HG02759 (cell line): ENCODE measurements around the gene BCAS3.

Experiments used
- ATAC-seq: cut with Tn5 transposase; IDR thresholded peaks from one replicate; pipeline ENCODE4 v1.9.1; 2021; ENCODE audit warnings: mild to moderate bottlenecking, moderate library complexity; ENCODE audit not compliant: unreplicated experiment

Gene BCAS3

DNA sequence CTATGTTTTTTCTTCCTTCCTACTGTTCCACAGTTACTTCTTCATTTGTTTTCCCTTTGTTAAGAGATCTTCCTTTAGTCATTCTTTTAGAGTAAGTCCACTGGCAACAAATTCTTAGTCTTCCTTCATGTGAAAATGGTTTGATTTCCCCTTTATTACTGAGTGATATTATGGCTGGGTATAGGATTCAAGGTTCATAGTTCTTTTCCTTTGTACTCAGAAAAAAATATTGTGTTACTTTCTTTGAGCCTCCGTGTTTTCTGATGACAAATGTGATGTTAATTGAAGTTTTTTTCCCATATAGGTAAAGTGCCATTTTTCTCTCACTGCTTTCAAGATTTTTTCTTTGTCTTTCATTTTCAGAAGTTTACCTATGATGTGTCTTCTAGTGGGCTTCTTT, 438.9 kb downstream of the BCAS3 start:
- ATAC-seq: no peak

DNA sequence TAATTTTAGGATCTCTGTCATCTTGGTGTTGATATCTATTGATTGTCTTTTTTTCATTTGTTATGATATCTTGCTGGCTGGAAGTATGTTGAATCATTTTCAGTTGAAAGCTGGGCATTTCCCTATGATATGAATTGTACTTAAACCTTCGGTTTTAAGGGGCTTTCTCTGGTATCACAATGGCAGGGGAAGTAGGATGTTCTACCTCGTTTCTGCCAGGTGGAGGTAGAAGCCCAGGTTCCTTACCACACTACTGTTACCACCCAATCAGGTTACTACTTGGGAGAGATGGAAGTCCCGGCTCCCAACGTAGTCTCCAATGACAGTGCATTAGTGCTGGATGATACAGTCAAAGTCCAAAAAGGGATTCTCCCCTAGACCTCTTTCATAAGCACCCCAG, 440.3 kb downstream of the BCAS3 start:
- ATAC-seq: no peak

DNA sequence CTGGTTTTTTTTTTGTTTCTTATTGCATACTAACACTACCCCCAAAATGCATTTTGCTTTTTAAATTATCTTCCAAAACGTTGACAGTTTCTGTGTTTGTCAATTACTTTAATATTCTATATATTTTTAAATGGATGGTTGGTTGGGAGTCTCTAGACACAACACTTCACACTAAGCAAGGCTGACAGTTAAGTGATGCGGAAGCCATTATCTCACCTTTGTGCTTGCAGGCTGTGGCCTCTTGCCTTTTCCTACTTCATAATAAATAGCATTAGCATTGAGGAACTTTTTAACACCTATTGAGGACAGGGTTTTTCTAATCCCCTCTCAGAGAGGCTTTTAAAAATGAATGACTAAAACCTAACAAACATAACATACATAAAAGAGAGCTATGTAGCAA, 441.2 kb downstream of the BCAS3 start:
- no peak for ATAC-seq

GRCh38 chr17:61122326-61122913, 444.8 kb downstream of the BCAS3 start:
- ATAC-seq: no peak

GRCh38 chr17:61124562-61124961, 446.9 kb downstream of the BCAS3 start:
- ATAC-seq: no peak

DNA sequence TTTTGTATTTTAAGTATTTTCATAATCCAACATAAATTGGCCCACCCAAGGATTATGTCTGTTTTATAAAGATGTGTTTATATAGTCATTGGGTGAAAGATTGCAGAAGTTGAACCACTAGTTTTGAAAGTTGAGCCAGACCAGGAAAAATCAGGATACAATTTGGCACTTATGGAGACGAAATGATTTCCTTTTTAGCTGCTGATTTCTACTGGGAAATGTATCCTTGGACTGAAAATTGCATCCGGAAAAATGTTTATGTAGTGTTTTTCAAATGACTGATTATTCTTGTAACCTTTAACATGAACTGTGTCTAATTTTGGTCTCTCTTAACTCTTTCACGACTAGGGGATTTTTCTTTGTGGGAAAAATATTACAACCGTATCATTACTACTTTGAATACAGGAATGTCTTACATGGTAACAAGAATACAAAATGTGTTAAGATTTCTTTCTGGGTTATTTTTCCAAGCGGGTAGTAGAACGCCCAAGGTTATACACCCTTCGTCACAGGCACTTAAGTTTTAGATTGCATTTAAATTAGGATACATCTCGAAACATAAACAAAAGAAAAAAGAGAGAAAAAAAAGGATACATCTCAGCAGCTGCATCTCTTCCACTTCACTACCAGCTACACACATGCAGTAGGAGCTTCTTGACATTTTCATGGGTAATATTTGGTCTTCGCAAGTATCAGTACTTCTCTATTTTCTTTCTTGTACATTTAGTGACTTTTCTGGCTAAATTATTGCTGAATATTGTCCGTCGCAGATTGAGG, 449.0 kb downstream of the BCAS3 start:
- ATAC-seq: no peak

- no peak for ATAC-seq
Observed at GRCh38 chr17:61127960-61128359, 450.3 kb downstream of the BCAS3 start.

DNA sequence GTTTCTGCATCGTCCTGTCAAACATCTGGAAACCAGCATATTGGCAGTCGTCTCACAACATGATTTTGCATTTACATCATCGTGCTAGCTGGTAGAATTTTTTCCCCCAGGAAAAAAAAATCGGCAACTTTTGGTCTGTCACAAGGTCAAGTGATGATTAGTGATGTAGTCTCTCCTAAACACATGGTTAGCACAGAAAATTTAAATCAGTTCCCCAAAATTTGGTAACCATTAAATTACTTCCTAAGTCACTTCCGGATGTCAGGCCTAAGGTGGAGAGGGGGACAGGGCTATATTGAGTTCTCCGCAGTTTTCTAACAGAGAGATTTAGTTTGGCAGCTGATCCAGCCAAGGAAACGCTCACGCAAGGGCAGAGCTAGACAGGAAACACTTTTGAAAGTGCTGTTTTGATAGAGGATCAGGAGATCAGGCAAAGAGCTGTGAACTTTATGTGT, 451.0 kb downstream of the BCAS3 start:
- ATAC-seq: no peak

- no peak for ATAC-seq
Observed at GRCh38 chr17:61129267-61130254, 451.9 kb downstream of the BCAS3 start.

DNA sequence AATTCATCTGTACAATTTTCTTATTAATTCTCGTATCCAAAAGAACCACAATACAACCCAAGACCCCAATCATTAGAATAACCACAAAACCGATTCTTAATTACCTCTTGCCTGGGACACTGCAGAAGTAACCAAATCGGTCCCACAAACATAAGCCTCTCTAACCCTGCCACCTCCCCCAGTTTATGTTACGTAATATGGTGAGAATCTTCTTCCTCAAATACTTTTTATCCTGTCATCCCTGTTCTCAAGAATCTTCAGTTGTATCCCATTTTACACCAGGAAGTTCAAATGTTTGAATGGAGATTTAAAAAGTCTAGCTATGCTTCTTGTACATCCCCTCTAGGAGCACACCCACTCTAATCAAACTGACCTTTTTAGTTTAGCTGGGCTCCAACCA, 452.7 kb downstream of the BCAS3 start:
- no peak for ATAC-seq

DNA sequence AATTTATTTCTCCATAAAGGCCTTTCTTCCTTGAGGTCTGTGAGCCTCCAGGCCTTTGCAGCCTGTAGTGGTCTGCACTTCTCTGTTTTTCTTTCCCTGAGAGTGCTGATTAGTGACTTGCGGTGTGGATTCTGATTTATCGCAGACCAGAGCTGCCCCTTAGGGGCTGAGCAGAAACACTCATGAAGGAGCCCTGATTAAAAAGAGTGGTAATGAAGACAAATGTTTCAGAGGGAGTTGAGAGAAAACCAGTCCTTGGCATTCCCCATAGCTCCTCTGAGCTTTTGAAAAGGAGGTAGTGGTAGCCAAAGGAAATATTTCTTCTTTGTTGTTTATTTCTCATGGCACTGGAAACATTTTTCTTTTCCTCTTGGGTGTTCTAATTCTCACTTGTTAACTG, 453.9 kb downstream of the BCAS3 start:
- ATAC-seq: no peak

GRCh38 chr17:61132524-61132923, 454.9 kb downstream of the BCAS3 start:
- ATAC-seq: no peak

DNA sequence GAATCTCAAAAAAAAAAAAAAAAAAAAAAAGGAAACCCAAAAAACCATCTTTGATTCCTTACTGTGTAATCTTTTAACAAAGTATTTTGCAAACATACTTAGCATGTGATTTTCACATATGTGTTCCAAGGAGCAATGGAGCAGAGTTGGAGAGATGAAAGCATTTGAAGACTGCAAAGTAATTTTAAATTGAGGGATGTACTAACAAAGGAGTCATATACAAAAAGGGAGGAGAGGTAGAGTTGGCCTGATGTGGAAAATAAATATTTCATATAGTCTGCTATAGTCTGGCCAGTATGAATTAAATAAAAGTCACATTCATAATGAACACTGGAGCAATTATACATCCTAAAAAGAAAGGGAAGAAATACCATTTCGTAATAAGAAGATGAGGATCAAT, 456.2 kb downstream of the BCAS3 start:
- ATAC-seq: no peak

DNA sequence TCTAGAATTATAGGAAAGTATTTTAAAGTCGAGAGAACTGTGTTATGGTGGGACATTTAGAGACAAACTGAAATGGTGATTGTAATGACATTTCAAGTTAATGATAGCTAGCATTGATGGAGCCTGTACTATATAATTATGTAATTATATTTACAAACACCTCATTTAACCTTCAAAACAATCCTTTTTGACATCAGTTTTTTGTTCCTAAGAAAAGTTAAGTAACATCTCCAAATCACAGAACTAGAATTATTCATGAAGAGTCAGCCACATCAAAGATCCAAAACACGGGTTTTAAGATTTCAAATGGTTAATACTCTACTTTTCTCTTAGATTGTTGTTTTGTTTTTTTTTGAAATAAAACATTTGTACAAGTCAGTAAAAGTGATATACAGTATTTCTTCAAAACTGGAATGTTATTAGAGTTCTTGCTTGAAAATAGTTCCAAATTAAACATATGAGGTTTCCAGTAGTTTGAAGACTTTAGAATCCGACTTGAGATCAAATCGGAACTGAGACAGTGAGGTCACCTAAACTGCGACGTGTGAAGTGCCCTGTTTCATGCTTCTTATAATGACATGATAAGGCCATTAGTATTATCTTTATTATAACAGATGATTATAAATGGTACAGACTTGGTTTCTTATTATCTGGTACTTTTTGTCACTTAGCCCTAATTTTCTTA, 457.0 kb downstream of the BCAS3 start:
- no peak for ATAC-seq

DNA sequence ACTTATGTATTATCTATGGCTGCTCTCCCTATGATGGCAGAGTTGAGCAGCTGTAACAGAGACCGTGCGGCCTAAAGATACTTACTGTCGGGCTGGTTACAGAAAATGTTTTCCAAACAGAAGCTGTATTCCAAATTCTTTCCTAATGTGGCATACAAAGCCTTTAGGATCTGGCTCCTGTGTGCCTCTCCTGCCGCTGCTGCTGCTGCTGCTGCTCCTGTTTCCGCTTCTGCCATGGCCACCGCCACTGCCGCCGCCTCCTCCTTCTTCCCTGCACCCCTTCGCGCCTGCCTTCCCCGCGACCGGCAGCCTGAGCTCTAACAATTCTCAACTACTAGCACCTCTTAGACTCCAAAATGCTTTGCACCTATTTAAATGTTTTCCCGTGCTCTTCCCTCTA, 458.1 kb downstream of the BCAS3 start:
- no peak for ATAC-seq

- no peak for ATAC-seq
Observed at GRCh38 chr17:61136296-61136695, 458.6 kb downstream of the BCAS3 start.

DNA sequence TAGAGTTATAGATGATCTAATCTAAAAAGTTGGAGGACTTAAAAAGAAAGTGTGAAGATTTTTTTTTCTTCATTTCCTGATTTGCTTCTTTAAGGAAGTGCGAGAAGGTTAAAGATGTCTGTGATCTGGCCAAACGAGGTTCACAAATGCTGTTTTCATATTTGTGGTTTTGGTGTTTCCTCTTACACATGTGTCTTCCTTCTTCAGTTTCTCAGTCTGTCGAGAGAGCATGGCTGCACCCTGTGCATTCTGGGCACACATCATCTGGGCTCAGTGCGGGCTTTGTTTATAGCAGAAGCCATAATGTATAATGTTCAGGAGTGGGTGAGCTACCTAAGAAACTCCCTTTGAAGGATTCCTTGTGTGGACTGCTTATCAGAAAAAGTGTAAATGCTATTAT, 461.6 kb downstream of the BCAS3 start:
- peak; percentile 98 for ATAC-seq

- no peak for ATAC-seq
Observed at GRCh38 chr17:61140081-61140786, 462.6 kb downstream of the BCAS3 start.

GRCh38 chr17:61143026-61143425, 465.4 kb downstream of the BCAS3 start:
- no peak for ATAC-seq

DNA sequence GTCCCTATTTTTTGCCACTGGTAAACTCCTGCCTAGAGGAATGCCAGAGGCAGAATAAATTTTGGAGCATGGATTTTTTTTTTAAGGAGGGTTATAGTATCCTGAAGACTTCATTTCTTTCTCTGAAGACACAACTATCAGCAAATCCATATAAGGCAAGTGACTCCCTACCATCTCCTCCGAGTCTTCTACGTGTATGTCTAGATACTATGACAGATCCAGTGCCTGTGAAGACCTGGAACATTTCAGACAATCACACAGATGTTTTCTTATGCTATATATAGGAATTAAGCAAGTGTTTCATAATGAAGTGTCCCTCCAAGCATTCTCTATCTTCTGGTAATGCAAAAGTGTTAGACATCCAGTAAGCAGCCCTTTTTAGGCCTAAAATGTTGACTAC, 466.5 kb downstream of the BCAS3 start:
- ATAC-seq: no peak
